ENCODE results near the gene KIAA0513.

Gene KIAA0513

GRCh38 chr16:84989749-84990620, 37.6 kb upstream of the KIAA0513 start:
- peak overlapping the region in 1 of 11 experiments; percentile 13; a peak in 1 of 22 replicates for H3K27ac ChIP-seq

GRCh38 chr16:84990782-84991181, 36.8 kb upstream of the KIAA0513 start:
- no peak overlapping the region for H3K4me3 ChIP-seq
- H3K4me1 ChIP-seq = peaks cover 0 to 76% (median 38%) of the 10 kb centered on the region in 10 experiments; a peak in 17 of 20 replicates
- peaks cover 88 to 100% (median 96%) of the 10 kb centered on the region in 11 experiments for H3K36me3 ChIP-seq
- H3K4me2 ChIP-seq = no peak overlapping the region
- H4K20me1 ChIP-seq = peaks cover 0 to 97% (median 47%) of the 10 kb centered on the region in 11 experiments; a peak in 19 of 22 replicates
- H3K27ac ChIP-seq = peak overlapping the region in 1 of 11 experiments; percentile 37; a peak in 1 of 22 replicates
- no peak for TF ChIP-seq Cebpa-rat (IDR thresholded peaks at IDR 0.05)
- no peaks in the 10 kb centered on the region for H3K27me3 ChIP-seq
- H3K9ac ChIP-seq = no peak overlapping the region
- H3K9me3 ChIP-seq (replicated peaks in 1 of 11) = no peaks in the 10 kb centered on the region

More at GRCh38 chr16:84989749-84990620, 37.6 kb upstream of the KIAA0513 start:
- Histone ChIP-seq H3K9ac (no peak overlapping the region; a peak in 1 of 22 replicates), H3K9me3 (replicated peaks in 1 of 11) (no peaks in the 10 kb centered on the region), H3K27me3 (no peaks in the 10 kb centered on the region), H3K4me3 (no peak overlapping the region), H3K4me1 (peaks cover 5 to 76% (median 38%) of the 10 kb centered on the region in 10 experiments), H3K36me3 (peaks cover 87 to 100% (median 96%) of the 10 kb centered on the region in 11 experiments), H4K20me1 (peaks cover 0 to 97% (median 54%) of the 10 kb centered on the region in 11 experiments; a peak in 19 of 22 replicates), H3K4me2 (no peak overlapping the region)
- no peak for TF ChIP-seq Cebpa-rat (IDR thresholded peaks at IDR 0.05)

- H4K20me1 ChIP-seq = peaks cover 0 to 95% (median 28%) of the 10 kb centered on the region in 11 experiments; a peak in 17 of 22 replicates
- H3K36me3 ChIP-seq = peaks cover 69 to 91% (median 80%) of the 10 kb centered on the region in 11 experiments
- no peak overlapping the region for H3K4me3 ChIP-seq
- no peaks in the 10 kb centered on the region for H3K9me3 ChIP-seq (replicated peaks in 1 of 11)
- H3K27me3 ChIP-seq = no peaks in the 10 kb centered on the region
- H3K4me1 ChIP-seq = peaks cover 0 to 76% (median 44%) of the 10 kb centered on the region in 10 experiments; a peak in 19 of 20 replicates
- peak overlapping the region in 6 of 11 experiments; percentile 6 to 88 (median 22); a peak in 7 of 22 replicates for H3K27ac ChIP-seq
- peak overlapping the region in 3 of 11 experiments; percentile 76 to 84 (median 83); a peak in 6 of 22 replicates for H3K4me2 ChIP-seq
- peak overlapping the region in 2 of 11 experiments; percentile 10 to 35; a peak in 3 of 22 replicates for H3K9ac ChIP-seq
- TF ChIP-seq Cebpa-rat (IDR thresholded peaks at IDR 0.05) = no peak
These were observed 34.9 kb upstream of the KIAA0513 start for GRCh38 chr16:84992717-84993075.

- peak overlapping the region in 10 of 11 experiments; percentile 45 to 89 (median 82); a peak in 20 of 22 replicates for H3K27ac ChIP-seq
- no peak overlapping the region for H3K4me3 ChIP-seq
- H3K4me2 ChIP-seq = peak overlapping the region in 8 of 11 experiments; percentile 21 to 92 (median 81); a peak in 14 of 22 replicates
- no peak for TF ChIP-seq Cebpa-rat (IDR thresholded peaks at IDR 0.05)
- H4K20me1 ChIP-seq = peaks cover 0 to 95% (median 18%) of the 10 kb centered on the region in 11 experiments; a peak in 14 of 22 replicates
- peaks cover 0 to 9% (median 0%) of the 10 kb centered on the region in 11 experiments; a peak in 5 of 22 replicates for H3K9me3 ChIP-seq (replicated peaks in 1 of 11)
- peaks cover 61 to 89% (median 79%) of the 10 kb centered on the region in 11 experiments for H3K36me3 ChIP-seq
- H3K27me3 ChIP-seq = no peaks in the 10 kb centered on the region
- peak overlapping the region in 8 of 11 experiments; percentile 36 to 77 (median 70); a peak in 12 of 22 replicates for H3K9ac ChIP-seq
- H3K4me1 ChIP-seq = peaks cover 0 to 87% (median 46%) of the 10 kb centered on the region in 10 experiments; a peak in 19 of 20 replicates
These were observed 33.7 kb upstream of the KIAA0513 start for GRCh38 chr16:84993926-84994325.

- peaks cover 0 to 96% (median 19%) of the 10 kb centered on the region in 11 experiments; a peak in 15 of 22 replicates for H4K20me1 ChIP-seq
- H3K4me2 ChIP-seq = peak overlapping the region in 8 of 11 experiments; percentile 21 to 92 (median 81); a peak in 13 of 22 replicates
- no peak overlapping the region for H3K4me3 ChIP-seq
- H3K9me3 ChIP-seq (replicated peaks in 1 of 11) = peaks cover 0 to 9% (median 0%) of the 10 kb centered on the region in 11 experiments; a peak in 5 of 22 replicates
- no peak for TF ChIP-seq Cebpa-rat (IDR thresholded peaks at IDR 0.05)
- H3K9ac ChIP-seq = peak overlapping the region in 3 of 11 experiments; percentile 66 to 76 (median 71); a peak in 5 of 22 replicates
- peaks cover 52 to 89% (median 78%) of the 10 kb centered on the region in 11 experiments for H3K36me3 ChIP-seq
- no peaks in the 10 kb centered on the region for H3K27me3 ChIP-seq
- H3K27ac ChIP-seq = peak overlapping the region in 10 of 11 experiments; percentile 65 to 89 (median 82); a peak in 19 of 22 replicates
- H3K4me1 ChIP-seq = peaks cover 1 to 98% (median 48%) of the 10 kb centered on the region in 10 experiments; a peak in 19 of 20 replicates
These were observed 31.9 kb upstream of the KIAA0513 start for GRCh38 chr16:84995663-84996062.

- H3K36me3 ChIP-seq = peaks cover 49 to 89% (median 76%) of the 10 kb centered on the region in 11 experiments
- peak overlapping the region in 1 of 11 experiments; percentile 44; a peak in 2 of 22 replicates for H3K9ac ChIP-seq
These were observed 31.2 kb upstream of the KIAA0513 start for GRCh38 chr16:84996365-84996764.

GRCh38 chr16:84999200-84999599, 28.4 kb upstream of the KIAA0513 start:
- no peak for TF ChIP-seq Cebpa-rat (IDR thresholded peaks at IDR 0.05)
- H3K9me3 ChIP-seq (replicated peaks in 1 of 11) = peaks cover 0 to 9% (median 0%) of the 10 kb centered on the region in 11 experiments; a peak in 5 of 22 replicates
- H3K27ac ChIP-seq = no peak overlapping the region; a peak in 1 of 22 replicates
- H3K4me3 ChIP-seq = no peak overlapping the region
- H3K36me3 ChIP-seq = peaks cover 26 to 69% (median 52%) of the 10 kb centered on the region in 11 experiments
- no peak overlapping the region for H3K9ac ChIP-seq
- H3K27me3 ChIP-seq = no peaks in the 10 kb centered on the region
- peaks cover 34 to 100% (median 74%) of the 10 kb centered on the region in 10 experiments for H3K4me1 ChIP-seq
- peaks cover 6 to 98% (median 42%) of the 10 kb centered on the region in 11 experiments; a peak in 19 of 22 replicates for H4K20me1 ChIP-seq
- H3K4me2 ChIP-seq = peak overlapping the region in 1 of 11 experiments; percentile 97; a peak in 1 of 22 replicates

More at GRCh38 chr16:84996365-84996764, 31.2 kb upstream of the KIAA0513 start:
- Histone ChIP-seq H3K4me2 (peak overlapping the region in 5 of 11 experiments; percentile 44 to 92 (median 84); a peak in 11 of 22 replicates), H4K20me1 (peaks cover 0 to 98% (median 18%) of the 10 kb centered on the region in 11 experiments; a peak in 13 of 22 replicates), H3K27me3 (no peaks in the 10 kb centered on the region), H3K9me3 (replicated peaks in 1 of 11) (peaks cover 0 to 9% (median 0%) of the 10 kb centered on the region in 11 experiments; a peak in 5 of 22 replicates), H3K4me1 (peaks cover 6 to 100% (median 55%) of the 10 kb centered on the region in 10 experiments; a peak in 19 of 20 replicates), H3K27ac (peak overlapping the region in 10 of 11 experiments; percentile 41 to 89 (median 76); a peak in 18 of 22 replicates), H3K4me3 (no peak overlapping the region)
- TF ChIP-seq Cebpa-rat (IDR thresholded peaks at IDR 0.05) = no peak
